T-helper 1 cell treated with Interleukin-12 subunit alpha and Interleukin-12 subunit beta and Interleukin-4 antibody, amounts not matched to agents 30 μg/mL and 1 μg/mL, for 36 hours (primary cell): ENCODE measurements around the gene NEK1.

Experiments used
- H3K27ac Mint-ChIP-seq: one replicate; pipeline ENCODE4 v1.8.0; 2021; ENCODE audit warnings: mild to moderate bottlenecking, mixed read lengths
- H3K27me3 Mint-ChIP-seq: one replicate; pipeline ENCODE4 v1.8.0; 2021; ENCODE audit warnings: low read depth, mixed read lengths
- H3K36me3 Mint-ChIP-seq: one replicate; pipeline ENCODE4 v1.8.0; 2021; ENCODE audit warnings: low read depth, mixed read lengths
- H3K4me1 Mint-ChIP-seq: one replicate; pipeline ENCODE4 v1.8.0; 2021; ENCODE audit warnings: low read depth, mixed read lengths
- H3K4me3 Mint-ChIP-seq: one replicate; pipeline ENCODE4 v1.8.0; 2021; ENCODE audit warnings: mild to moderate bottlenecking, moderate library complexity, mixed read lengths
- H3K9me3 Mint-ChIP-seq: one replicate; pipeline ENCODE4 v1.8.0; 2021; ENCODE audit warnings: mixed read lengths

NEK1 gene, protein sequence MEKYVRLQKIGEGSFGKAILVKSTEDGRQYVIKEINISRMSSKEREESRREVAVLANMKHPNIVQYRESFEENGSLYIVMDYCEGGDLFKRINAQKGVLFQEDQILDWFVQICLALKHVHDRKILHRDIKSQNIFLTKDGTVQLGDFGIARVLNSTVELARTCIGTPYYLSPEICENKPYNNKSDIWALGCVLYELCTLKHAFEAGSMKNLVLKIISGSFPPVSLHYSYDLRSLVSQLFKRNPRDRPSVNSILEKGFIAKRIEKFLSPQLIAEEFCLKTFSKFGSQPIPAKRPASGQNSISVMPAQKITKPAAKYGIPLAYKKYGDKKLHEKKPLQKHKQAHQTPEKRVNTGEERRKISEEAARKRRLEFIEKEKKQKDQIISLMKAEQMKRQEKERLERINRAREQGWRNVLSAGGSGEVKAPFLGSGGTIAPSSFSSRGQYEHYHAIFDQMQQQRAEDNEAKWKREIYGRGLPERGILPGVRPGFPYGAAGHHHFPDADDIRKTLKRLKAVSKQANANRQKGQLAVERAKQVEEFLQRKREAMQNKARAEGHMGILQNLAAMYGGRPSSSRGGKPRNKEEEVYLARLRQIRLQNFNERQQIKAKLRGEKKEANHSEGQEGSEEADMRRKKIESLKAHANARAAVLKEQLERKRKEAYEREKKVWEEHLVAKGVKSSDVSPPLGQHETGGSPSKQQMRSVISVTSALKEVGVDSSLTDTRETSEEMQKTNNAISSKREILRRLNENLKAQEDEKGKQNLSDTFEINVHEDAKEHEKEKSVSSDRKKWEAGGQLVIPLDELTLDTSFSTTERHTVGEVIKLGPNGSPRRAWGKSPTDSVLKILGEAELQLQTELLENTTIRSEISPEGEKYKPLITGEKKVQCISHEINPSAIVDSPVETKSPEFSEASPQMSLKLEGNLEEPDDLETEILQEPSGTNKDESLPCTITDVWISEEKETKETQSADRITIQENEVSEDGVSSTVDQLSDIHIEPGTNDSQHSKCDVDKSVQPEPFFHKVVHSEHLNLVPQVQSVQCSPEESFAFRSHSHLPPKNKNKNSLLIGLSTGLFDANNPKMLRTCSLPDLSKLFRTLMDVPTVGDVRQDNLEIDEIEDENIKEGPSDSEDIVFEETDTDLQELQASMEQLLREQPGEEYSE (N-terminal part only)

DNA sequence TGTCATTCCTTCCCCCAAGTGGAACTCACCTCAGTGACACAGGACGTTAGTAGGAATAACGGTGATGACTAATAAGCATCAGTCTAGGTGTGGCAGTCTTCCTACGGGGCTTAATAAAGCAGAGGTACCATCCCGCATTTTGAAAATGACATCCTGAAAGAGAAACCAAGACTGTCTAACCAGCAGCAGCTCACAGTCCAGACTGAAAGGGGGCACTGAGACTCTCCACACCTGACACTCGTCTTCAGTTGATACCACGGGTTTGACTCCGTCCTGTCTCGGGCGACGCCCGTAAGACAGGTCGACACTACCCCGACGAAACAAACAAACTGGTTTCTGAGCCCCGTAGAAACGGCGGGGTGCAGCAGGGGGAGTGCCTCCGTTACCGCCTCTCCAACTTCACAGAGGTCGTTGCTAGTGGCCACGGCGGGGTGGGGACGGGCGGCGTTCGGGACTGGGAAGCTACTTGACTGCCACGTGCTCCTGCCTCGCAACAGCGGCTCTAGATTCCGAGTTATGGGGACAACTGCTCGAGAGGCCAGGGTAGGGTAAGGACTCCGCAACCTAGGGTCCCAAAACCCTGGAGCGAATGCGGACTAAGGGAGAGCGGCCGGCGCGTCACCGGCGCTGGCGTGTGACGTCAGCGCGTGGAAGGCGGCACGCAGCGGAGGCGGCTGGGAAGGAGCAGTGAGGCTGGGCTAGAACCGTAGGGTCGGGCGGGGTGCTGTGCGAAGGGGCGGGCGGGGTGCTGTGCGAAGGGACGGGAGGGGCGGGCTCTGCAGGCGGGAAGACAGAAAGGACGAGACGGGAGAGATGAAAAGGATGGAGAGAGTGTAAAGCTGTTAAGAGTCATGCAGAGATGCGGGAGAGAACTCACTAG, at the start of gene NEK1:
TSS of gene NEK1 (minus strand) at position 593 of the 880 bp plus-strand sequence. CDS start 9,953 bp downstream, outside the sequence.
- peaks cover 3% of the 10 kb centered on the region for H3K36me3 Mint-ChIP-seq
- no peaks in the 10 kb centered on the region for H3K9me3 Mint-ChIP-seq
- peaks cover 40% of the 10 kb centered on the region for H3K4me1 Mint-ChIP-seq
- H3K27ac Mint-ChIP-seq, result peak within 1 kb of the TSS; percentile 95
- no peaks in the 10 kb centered on the region for H3K27me3 Mint-ChIP-seq
- H3K4me3 Mint-ChIP-seq, result peak within 1 kb of the TSS; percentile 95

DNA sequence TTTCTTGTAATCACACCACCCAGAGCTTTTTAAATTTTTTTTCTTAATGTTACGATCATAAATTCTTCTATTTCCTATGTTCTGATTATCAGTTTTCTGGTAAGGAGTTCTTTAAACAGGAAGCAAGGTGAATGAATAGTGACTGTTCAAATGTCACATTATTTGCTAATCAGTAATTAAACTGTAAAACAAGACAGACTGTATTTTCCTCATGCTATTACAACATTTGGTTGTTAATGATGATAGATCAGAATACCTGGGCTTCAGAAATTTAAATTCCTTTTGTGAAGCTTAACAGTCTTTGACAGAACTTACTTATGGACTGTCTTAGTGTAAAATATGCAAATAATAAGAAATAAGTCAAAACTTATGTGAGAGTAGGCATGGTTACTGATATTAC, 49.4 kb upstream of the NEK1 start:
- Mint-ChIP-seq H3K27me3 (no peaks in the 10 kb centered on the region), H3K4me1 (peaks cover 30% of the 10 kb centered on the region), H3K27ac (no peak overlapping the region), H3K4me3 (no peak overlapping the region), H3K9me3 (no peaks in the 10 kb centered on the region), H3K36me3 (peaks cover 12% of the 10 kb centered on the region)

DNA sequence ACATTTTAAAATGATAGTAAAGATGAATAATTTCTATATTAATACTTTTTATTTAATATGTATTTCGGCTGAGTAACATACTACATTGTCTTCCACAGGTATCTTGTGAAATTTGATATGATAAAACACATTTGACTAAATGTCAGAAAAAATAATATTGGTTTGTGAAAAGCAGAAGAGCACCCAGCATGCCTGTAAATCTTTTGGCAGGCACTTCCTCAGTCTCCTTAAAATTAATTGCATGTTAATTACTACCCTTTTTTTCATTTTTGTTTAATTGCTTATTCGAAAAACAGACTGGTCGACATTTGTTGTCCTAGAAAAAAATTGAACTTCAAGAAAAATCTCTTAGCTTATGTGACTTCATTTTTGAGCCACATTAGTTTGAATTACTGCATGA, 48.5 kb upstream of the NEK1 start:
- no peak overlapping the region for H3K27ac Mint-ChIP-seq
- H3K4me3 Mint-ChIP-seq, result no peak overlapping the region
- no peaks in the 10 kb centered on the region for H3K9me3 Mint-ChIP-seq
- no peaks in the 10 kb centered on the region for H3K27me3 Mint-ChIP-seq
- peaks cover 28% of the 10 kb centered on the region for H3K4me1 Mint-ChIP-seq
- H3K36me3 Mint-ChIP-seq, result peaks cover 11% of the 10 kb centered on the region

DNA sequence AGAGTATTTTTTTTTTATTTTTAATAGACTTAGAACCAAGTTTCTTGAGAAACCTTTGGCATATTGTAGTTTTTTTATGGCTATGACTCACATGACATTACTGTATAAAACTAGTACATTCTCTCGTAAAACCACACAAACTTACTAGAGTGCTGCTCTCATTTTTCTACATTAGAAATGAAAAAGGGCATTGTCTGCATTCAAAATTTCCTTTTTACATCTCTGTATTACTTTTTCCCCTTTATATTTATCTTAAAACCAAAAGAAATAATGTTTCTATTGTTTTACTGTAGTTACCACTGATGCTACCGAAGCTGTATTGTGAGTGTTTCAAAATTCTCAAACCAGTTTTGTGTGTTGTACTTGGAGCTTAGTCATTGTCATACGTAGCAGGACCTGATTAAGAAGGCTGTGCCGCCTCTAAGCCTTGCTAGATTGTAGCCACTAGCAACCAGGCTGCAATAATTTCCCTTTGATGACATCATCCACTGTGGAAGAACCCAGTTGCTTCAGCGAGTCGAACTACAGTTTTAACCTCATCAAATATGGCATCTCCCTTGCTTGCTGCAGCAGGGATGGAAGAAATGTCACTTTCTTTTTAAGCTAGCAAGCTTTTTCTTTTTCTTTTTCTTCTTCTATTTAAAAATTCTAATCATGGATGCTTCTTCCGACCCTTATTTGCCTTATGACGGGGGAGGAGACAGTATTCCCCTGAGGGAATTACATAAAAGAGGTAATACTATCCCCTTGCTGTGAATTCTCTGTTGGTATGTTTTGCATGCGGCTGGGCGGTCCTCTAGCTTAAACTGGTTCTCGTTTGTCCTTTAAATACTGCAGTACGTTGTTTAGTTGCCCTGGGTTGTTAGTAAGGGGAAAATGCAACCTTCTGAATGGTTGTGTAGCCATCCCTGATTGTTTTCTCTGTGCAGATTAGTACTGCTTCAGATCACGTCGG, 47.6 kb upstream of the NEK1 start:
- no peaks in the 10 kb centered on the region for H3K9me3 Mint-ChIP-seq
- H3K36me3 Mint-ChIP-seq, result peaks cover 8% of the 10 kb centered on the region
- peaks cover 22% of the 10 kb centered on the region for H3K4me1 Mint-ChIP-seq
- H3K27me3 Mint-ChIP-seq, result no peaks in the 10 kb centered on the region
- H3K4me3 Mint-ChIP-seq, result peak overlapping the region; percentile 83
- peak overlapping the region; percentile 99 for H3K27ac Mint-ChIP-seq

DNA sequence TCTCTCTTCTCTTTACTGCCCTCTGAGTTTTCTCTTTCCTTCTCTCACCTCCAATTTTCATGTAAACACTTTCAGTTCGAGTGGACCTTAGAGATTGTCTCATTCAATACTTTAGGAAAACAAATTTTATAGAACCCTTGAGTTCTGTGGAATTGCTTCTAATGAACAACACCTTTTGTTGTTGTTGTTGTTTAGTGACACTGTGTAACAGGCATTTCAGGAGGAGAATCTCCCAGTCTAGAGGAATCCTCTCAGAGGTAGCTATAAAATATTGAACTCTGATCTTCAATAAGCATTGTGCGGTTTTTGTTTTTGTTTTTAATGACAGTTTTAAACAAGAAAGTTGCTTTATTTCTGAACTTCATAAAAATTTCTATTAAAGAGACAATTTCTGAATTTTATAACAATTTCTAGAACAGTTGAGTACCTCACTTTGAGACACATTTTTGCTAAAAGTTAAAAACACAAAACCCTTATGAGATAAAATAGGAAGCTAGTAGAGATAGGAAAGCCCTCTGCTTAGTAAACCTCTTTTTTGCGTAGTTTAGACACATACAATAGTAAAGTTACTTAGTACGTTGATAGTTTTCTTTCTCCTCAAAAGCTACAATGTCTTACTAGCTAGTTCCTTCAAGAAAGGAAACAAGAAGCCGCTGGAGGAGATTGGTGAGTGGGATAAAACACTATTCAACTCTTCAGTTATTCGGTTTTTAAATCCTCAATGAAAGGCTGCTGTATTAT, 46.8 kb upstream of the NEK1 start:
- H3K4me1 Mint-ChIP-seq, result peaks cover 22% of the 10 kb centered on the region
- peaks cover 10% of the 10 kb centered on the region for H3K36me3 Mint-ChIP-seq
- H3K27ac Mint-ChIP-seq, result peak overlapping the region; percentile 31
- H3K27me3 Mint-ChIP-seq, result no peaks in the 10 kb centered on the region
- no peak overlapping the region for H3K4me3 Mint-ChIP-seq
- H3K9me3 Mint-ChIP-seq, result peaks cover 2% of the 10 kb centered on the region

DNA sequence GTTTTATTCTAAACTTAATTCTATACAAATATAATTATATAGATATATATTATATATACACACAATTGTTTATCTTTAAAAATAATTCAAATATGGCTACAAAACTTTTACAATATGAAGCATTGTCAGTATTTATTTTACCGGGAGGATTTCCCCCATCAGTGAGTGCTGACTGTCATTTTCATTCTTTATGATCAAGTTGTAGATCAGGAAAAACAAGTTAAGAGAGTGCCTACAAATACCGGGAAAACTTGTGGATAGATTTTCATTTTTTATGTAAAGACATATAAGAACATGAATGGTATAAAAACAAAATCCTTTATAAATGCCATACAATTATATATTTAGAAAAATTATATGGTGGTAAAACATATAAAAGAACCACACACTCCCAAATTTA, 45.8 kb upstream of the NEK1 start:
- Mint-ChIP-seq H3K4me3 (no peak overlapping the region), H3K27ac (no peak overlapping the region), H3K27me3 (no peaks in the 10 kb centered on the region), H3K4me1 (peaks cover 19% of the 10 kb centered on the region), H3K9me3 (peaks cover 3% of the 10 kb centered on the region), H3K36me3 (peaks cover 11% of the 10 kb centered on the region)

DNA sequence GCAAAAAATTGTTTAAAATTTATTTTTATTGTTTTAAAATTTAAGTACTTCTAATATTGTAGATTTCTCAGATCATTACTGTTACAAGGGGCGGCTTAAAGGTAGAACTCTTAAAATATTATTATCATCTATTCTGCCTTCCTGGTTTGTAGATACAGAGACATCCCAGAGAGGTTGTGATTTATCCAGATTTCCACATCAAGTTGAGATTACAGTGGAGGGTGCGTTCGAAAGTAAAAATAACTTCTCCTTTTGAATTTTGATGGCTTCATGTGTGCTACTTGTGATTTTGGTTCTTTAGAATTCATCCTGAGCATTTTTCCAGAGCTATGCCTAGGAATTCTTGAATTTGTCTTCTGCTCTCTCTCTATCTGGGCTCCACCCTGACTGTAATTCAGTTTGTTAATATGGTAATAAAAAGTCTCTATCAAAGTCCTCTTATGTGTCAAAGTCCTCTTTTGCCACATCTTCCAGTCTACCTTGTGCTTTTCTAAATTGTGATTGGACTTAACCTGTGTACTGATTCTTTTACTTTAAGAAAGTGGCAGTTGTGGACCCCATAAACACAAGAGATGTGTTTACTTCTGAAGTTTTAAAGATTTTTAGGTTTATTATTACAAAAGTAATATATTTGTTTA, 45.2 kb upstream of the NEK1 start:
- Mint-ChIP-seq H3K27ac (no peak overlapping the region), H3K9me3 (peaks cover 3% of the 10 kb centered on the region), H3K36me3 (peaks cover 14% of the 10 kb centered on the region), H3K4me3 (no peak overlapping the region), H3K27me3 (no peaks in the 10 kb centered on the region), H3K4me1 (peaks cover 19% of the 10 kb centered on the region)

DNA sequence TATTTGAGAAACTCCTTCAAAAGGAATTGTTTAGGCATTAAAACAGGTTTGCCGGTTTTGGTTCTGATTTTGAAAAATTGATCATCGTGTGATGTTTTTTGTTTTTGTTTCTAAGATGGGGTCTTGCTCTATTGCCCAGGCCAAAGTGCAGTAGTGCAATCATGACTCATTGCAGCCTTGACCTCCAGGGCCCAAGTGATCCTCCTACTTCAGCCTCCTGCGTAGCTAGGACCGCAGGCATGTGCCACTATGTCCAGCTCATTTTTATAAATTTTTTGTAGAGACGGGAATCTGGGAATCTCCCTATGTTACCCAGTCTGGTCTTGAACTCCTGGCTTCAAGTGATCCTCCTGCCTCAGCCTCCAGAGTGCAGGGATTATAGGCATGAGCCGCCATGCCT, 43.0 kb upstream of the NEK1 start:
- Mint-ChIP-seq H3K4me3 (no peak overlapping the region), H3K36me3 (peaks cover 14% of the 10 kb centered on the region), H3K27me3 (no peaks in the 10 kb centered on the region), H3K9me3 (peaks cover 3% of the 10 kb centered on the region), H3K4me1 (peaks cover 16% of the 10 kb centered on the region), H3K27ac (no peak overlapping the region)

DNA sequence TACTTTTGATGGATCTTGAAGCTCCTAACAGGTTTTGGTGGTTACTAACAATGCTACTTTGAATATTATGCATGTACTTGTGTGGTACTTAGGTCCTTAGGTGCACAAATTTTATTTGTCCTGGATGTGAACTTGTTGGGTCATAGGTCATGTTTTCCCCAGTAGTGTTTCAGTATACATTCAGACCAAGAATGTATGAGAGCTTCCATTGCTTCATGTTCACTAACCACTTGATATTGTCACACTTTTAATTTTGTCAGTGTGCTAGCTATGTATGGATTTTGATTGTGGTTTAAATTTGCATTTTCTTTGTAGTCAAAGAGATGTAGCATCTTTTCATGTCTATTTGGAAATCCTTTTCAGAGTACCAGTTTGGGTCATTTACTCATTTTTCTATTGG, 40.2 kb upstream of the NEK1 start:
- H3K4me1 Mint-ChIP-seq, result peaks cover 3% of the 10 kb centered on the region
- no peak overlapping the region for H3K27ac Mint-ChIP-seq
- no peak overlapping the region for H3K4me3 Mint-ChIP-seq
- no peaks in the 10 kb centered on the region for H3K27me3 Mint-ChIP-seq
- H3K9me3 Mint-ChIP-seq, result peaks cover 3% of the 10 kb centered on the region
- peaks cover 17% of the 10 kb centered on the region for H3K36me3 Mint-ChIP-seq

DNA sequence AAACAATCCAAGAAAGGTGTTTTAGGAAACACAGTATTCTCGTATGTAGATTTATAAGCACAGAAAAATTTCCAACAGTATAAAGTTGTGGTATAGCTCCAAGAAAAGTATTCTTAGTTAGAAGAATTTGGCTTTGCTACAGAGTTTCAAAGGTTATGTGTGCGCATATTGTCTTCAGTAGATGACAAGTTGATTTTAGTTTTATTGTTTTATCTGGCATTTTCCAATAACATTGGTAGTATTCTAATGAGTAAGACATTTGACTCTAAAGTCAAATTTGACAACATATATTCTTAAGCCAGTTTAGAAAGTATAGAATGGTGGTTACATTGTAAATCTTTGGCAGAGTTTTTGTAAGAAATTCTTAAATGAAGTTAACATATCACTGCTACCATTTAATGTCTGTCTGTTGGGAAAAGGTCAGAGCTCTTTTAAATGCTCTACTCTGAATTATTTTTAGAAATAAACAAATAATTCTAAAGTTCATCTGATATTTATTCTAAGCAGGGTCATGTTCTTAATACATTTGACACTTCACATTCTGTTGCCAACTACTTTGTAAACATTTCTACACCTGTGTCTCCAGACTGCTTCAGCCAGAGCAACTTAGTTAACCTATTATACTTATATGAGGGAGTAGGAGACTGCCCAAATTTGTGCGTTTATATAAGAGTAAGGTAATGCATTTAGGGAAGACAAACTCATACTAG, 38.0 kb upstream of the NEK1 start:
- no peaks in the 10 kb centered on the region for H3K27me3 Mint-ChIP-seq
- H3K4me3 Mint-ChIP-seq, result no peak overlapping the region
- H3K9me3 Mint-ChIP-seq, result peaks cover 3% of the 10 kb centered on the region
- peaks cover 3% of the 10 kb centered on the region for H3K4me1 Mint-ChIP-seq
- peaks cover 10% of the 10 kb centered on the region for H3K36me3 Mint-ChIP-seq
- H3K27ac Mint-ChIP-seq, result no peak overlapping the region

DNA sequence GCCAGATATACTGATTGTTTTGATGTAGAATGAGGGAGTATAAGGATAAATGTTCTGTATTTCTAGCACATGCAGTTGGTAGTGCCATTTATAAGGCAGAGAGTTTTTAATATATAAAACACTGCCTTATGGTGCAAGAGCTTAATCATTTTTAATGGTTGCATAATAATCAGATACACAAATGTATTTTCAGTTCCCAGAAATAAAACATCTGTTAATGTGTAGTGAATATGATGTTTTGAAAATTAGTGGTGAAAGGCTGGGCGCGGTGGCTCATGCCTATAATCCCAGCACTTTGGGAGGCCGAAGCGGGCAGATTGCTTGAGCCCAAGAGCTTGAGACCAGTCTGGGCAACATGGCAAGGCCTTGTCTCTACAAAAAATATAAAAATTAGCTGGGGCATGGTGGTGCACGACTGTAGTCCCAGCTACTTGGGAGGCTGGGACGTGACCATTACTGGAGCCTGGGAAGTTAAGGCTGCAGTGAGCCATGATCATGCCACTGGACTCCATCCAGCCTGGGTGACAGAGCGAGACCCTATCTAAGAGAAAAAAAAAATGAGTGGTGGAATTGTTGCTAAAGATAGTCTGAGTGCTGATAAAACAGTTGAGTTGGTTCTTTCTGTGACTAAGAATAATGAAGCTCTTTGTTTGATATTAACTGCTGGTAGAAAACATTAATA, 37.3 kb upstream of the NEK1 start:
- H3K9me3 Mint-ChIP-seq, result peaks cover 3% of the 10 kb centered on the region
- no peak overlapping the region for H3K27ac Mint-ChIP-seq
- peaks cover 10% of the 10 kb centered on the region for H3K36me3 Mint-ChIP-seq
- no peak overlapping the region for H3K4me3 Mint-ChIP-seq
- H3K27me3 Mint-ChIP-seq, result no peaks in the 10 kb centered on the region
- peaks cover 3% of the 10 kb centered on the region for H3K4me1 Mint-ChIP-seq
